Ovary (tissue), 3 donors: Measurements from ENCODE around the gene AQP2.

Source experiments
- CTCF ChIP-seq, 3 donors: fragments of 450-650 bp in 2 of 3; fragments of 200-600 bp in 1 of 3; IDR thresholded peaks; one replicate each; pipeline versions ENCODE4 v1.5.1 to v1.8.0; 2016 to 2022; ENCODE audit warnings: antibody characterized with exemption in 3 of 3, mild to moderate bottlenecking in 1 of 3
- POLR2A ChIP-seq: fragments of 450-650 bp; IDR thresholded peaks from one replicate; pipeline ENCODE4 v1.6.1; 2017; ENCODE audit warnings: antibody characterized with exemption, mild to moderate bottlenecking, moderate library complexity
- donor health status: DM: no; HTN: no; CAD: no.

- TF ChIP-seq CTCF (IDR thresholded peaks at IDR 0.05) = no peak
- TF ChIP-seq POLR2A = no peak
Observed at GRCh38 chr12:49964849-49965624, 14.5 kb downstream of the AQP2 start.
